Thyroid gland (tissue), 4 donors: ENCODE data around the gene FARS2. TPM values are rescaled to one million over a fixed set of nuclear protein-coding genes. Genes with fewer than 3 reads are reported as not detected.

Experiments used
- DNase-seq, 2 donors: peaks; one replicate each; pipeline ENCODE4 v3.0.0-alpha.2; 2019
- H3K27ac ChIP-seq, 3 donors: fragments of 200-600 bp; sonication (generic); 1 replicate in 2 of 3; 2 replicates in 1 of 3; pipeline ENCODE4 v1.5.1; 2016 to 2019; ENCODE audit warnings: mild to moderate bottlenecking in 1 of 3, moderate library complexity in 1 of 3
- H3K27me3 ChIP-seq: fragments of 200-600 bp; sonication (generic); one replicate; pipeline ENCODE4 v1.5.1; 2019
- H3K36me3 ChIP-seq, 2 donors: fragments of 200-600 bp; sonication (generic); one replicate each; pipeline ENCODE4 v1.5.1; 2016 to 2019
- H3K4me1 ChIP-seq, 2 donors: fragments of 200-600 bp; sonication (generic); one replicate each; pipeline ENCODE4 v1.5.1; 2017 to 2019
- H3K4me3 ChIP-seq, 3 donors: fragments of 200-600 bp; sonication (generic); replicated peaks in 1 of 3; 1 replicate in 2 of 3; 2 replicates in 1 of 3; pipeline ENCODE4 v1.5.1; 2016; ENCODE audit warnings: mild to moderate bottlenecking in 1 of 3
- H3K9me3 ChIP-seq: fragments of 200-600 bp; sonication (generic); one replicate; pipeline ENCODE4 v1.5.1; 2017
- POLR2A ChIP-seq, 2 donors: fragments of 450-650 bp; IDR thresholded peaks; one replicate each; pipeline ENCODE4 v1.6.1; 2017; ENCODE audit warnings: antibody characterized with exemption in 2 of 2, mild to moderate bottlenecking in 2 of 2, moderate library complexity in 1 of 2
- WGBS, 2 donors: methylation state at CpG; one replicate each; pipeline ENCODE4 v1.1.5; 2017; 5-methylcytosine and 5-hydroxymethylcytosine counted together
- intact Hi-C: fragments of 100-400 bp; cut with DNase I; formaldehyde crosslinking; loops from one replicate; pipeline ENCODE4 v1.15.1; 2023
- total RNA-seq, 4 donors: library from RNA; depleted of rRNA; stranded (reverse); fragments of >200 nt; gene quantifications; one replicate each; pipeline ENCODE4 v1.2.3, GENCODE V29; 2016
- TF ChIP-seq, protein P1 (sequence below), 6 experiments: fragments of 200-600 bp in 3 of 6; fragments of 450-650 bp in 3 of 6; sonication (generic) in 3 of 6; IDR thresholded peaks; one replicate each; pipeline ENCODE4 v1.5.1; 2016 to 2019; ENCODE audit warnings: antibody characterized with exemption in 6 of 6, mild to moderate bottlenecking in 2 of 6, inconsistent platforms in 1 of 6, moderate library complexity in 1 of 6

FARS2 gene
- total RNA-seq, 4 donors from 2014 or later = 27.4 to 47.1 (median 34.2) TPM

GRCh38 chr6:5630636-5631035 is 369.3 kb downstream of the FARS2 start:
- H3K4me3 ChIP-seq = no peak overlapping the region
- WGBS, 2 donors = 75 to 84% methylated on average over 5 of the region's 5 CpGs
- TF ChIP-seq, protein P1, sequence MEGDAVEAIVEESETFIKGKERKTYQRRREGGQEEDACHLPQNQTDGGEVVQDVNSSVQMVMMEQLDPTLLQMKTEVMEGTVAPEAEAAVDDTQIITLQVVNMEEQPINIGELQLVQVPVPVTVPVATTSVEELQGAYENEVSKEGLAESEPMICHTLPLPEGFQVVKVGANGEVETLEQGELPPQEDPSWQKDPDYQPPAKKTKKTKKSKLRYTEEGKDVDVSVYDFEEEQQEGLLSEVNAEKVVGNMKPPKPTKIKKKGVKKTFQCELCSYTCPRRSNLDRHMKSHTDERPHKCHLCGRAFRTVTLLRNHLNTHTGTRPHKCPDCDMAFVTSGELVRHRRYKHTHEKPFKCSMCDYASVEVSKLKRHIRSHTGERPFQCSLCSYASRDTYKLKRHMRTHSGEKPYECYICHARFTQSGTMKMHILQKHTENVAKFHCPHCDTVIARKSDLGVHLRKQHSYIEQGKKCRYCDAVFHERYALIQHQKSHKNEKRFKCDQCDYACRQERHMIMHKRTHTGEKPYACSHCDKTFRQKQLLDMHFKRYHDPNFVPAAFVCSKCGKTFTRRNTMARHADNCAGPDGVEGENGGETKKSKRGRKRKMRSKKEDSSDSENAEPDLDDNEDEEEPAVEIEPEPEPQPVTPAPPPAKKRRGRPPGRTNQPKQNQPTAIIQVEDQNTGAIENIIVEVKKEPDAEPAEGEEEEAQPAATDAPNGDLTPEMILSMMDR (IDR thresholded peaks at IDR 0.05) = no peak
- no peak for TF ChIP-seq POLR2A (IDR thresholded peaks at IDR 0.05)
- H3K4me1 ChIP-seq = no peaks in the 10 kb centered on the region
- no peak for DNase-seq
- H3K27me3 ChIP-seq = no peaks in the 10 kb centered on the region
- no peaks in the 10 kb centered on the region for H3K9me3 ChIP-seq
- intact Hi-C loops = no loop called here
- no peak overlapping the region for H3K27ac ChIP-seq
- no peaks in the 10 kb centered on the region for H3K36me3 ChIP-seq

DNA sequence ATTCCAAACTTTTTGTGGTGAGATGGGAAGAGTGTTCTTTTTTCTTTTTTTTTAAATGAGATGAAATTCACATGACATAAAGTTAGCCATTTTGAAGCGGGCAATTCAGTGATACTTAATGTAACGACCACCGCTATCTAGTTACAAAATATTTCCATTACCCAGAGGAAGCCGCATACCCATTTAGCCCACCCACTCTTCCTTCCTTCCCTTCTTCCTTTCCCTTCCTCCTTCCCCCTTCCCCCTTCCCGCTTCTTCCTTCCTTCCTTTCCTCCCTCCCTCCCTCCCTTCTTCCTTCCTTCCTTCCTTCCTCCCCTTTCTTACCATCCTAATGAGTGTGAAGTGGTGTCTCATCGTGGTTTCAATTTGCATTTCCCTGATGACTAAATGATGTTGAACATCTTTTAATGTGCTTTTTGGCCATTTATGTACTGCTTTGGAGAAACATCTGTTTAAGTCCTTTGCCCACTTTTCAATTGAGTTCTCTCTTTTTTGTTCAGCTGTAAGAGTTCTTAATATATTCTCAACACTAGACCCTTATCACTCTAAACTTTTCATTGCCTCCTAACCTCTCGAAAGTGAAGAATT is 371.1 kb downstream of the FARS2 start:
- WGBS, 2 donors = 80 to 86% methylated on average over 7 of the region's 7 CpGs
- H3K4me1 ChIP-seq = no peaks in the 10 kb centered on the region
- H3K9me3 ChIP-seq = no peaks in the 10 kb centered on the region
- intact Hi-C loops = no loop called here
- no peak overlapping the region for H3K27ac ChIP-seq
- DNase-seq = no peak
- H3K36me3 ChIP-seq = no peaks in the 10 kb centered on the region
- H3K4me3 ChIP-seq = no peak overlapping the region
- H3K27me3 ChIP-seq = no peaks in the 10 kb centered on the region
- TF ChIP-seq, protein P1 (IDR thresholded peaks at IDR 0.05) = no peak
- no peak for TF ChIP-seq POLR2A (IDR thresholded peaks at IDR 0.05)

- H3K27me3 ChIP-seq = no peaks in the 10 kb centered on the region
- 87 to 90% methylated on average over 4 of the region's 4 CpGs for WGBS, 2 donors
- no peaks in the 10 kb centered on the region for H3K36me3 ChIP-seq
- intact Hi-C loops = no loop called here
- H3K4me3 ChIP-seq = no peak overlapping the region
- DNase-seq = no peak
- no peaks in the 10 kb centered on the region for H3K9me3 ChIP-seq
- H3K4me1 ChIP-seq = no peaks in the 10 kb centered on the region
- H3K27ac ChIP-seq = no peak overlapping the region
- TF ChIP-seq, protein P1 (IDR thresholded peaks at IDR 0.05) = no peak
- no peak for TF ChIP-seq POLR2A (IDR thresholded peaks at IDR 0.05)
These were observed 373.2 kb downstream of the FARS2 start for GRCh38 chr6:5634525-5634924.

GRCh38 chr6:5636210-5637030 is 375.1 kb downstream of the FARS2 start:
- TF ChIP-seq, protein P1 (IDR thresholded peaks at IDR 0.05) = no peak
- TF ChIP-seq POLR2A (IDR thresholded peaks at IDR 0.05) = no peak
- no peaks in the 10 kb centered on the region for H3K27me3 ChIP-seq
- no peaks in the 10 kb centered on the region for H3K4me1 ChIP-seq
- intact Hi-C loops = no loop called here
- WGBS, 2 donors = 81 to 85% methylated on average over 12 to 14 of the region's 16 CpGs
- no peaks in the 10 kb centered on the region for H3K36me3 ChIP-seq
- H3K27ac ChIP-seq = no peak overlapping the region
- no peaks in the 10 kb centered on the region for H3K9me3 ChIP-seq
- H3K4me3 ChIP-seq = no peak overlapping the region
- DNase-seq = no peak

DNA sequence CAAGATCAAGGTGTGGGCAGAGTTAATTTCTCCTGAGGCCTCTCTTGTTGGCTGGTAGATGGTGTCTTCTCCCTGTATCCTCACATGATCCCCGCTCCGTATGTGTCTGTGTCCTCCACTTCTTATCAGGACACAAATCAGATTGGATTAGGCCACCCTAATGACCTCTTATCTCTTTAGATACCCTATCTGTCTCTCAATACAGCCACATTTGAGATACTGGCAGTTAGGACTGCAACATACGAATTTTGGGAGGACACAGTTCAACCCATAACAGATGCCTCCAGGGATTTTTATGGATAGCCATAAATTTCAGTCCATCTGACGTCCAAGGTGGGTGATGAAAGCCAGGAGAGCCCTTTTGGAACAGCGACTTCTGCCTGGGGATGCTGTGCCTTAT is 376.4 kb downstream of the FARS2 start:
- no peak for TF ChIP-seq POLR2A (IDR thresholded peaks at IDR 0.05)
- TF ChIP-seq, protein P1 (IDR thresholded peaks at IDR 0.05) = no peak
- no peaks in the 10 kb centered on the region for H3K9me3 ChIP-seq
- no peaks in the 10 kb centered on the region for H3K4me1 ChIP-seq
- no peak overlapping the region for H3K27ac ChIP-seq
- no peaks in the 10 kb centered on the region for H3K36me3 ChIP-seq
- intact Hi-C loops = no loop called here
- WGBS, 2 donors = 93 to 99% methylated on average over 5 of the region's 5 CpGs
- H3K4me3 ChIP-seq = no peak overlapping the region
- no peak for DNase-seq
- no peaks in the 10 kb centered on the region for H3K27me3 ChIP-seq
